CD8-positive, alpha-beta memory T cell (primary cell): ENCODE data around the gene WFDC12. TPM values are rescaled to one million over a fixed set of nuclear protein-coding genes. Genes with fewer than 3 reads are reported as not detected.

ENCODE experiments used
- CTCF ChIA-PET: fragments of 350-600 bp; sonication (Branson Sonifier 250); formaldehyde crosslinking; loops from one replicate; lab custom pipeline; 2021; ENCODE audit warnings: antibody characterized with exemption; lab: Charles Lee
- POLR2A ChIA-PET: fragments of 350-600 bp; sonication (Branson Sonifier 250); formaldehyde crosslinking; loops from one replicate; lab custom pipeline; 2021; ENCODE audit warnings: antibody characterized with exemption; lab: Charles Lee
- DNase-seq, 5 donors: peaks; one replicate each; pipeline versions ENCODE4 v3.0.0 to v3.0.0-alpha.2; 2020 to 2022; ENCODE audit warnings: mixed read lengths in 1 of 5
- H3K27ac ChIP-seq: one replicate; pipeline ENCODE4 v1.7.0; 2013; ENCODE audit warnings: low read depth, mild to moderate bottlenecking, low read length, moderate library complexity
- H3K27me3 ChIP-seq: 2 replicates; pipeline ENCODE4 v1.7.0; 2013; ENCODE audit warnings: low read length, mild to moderate bottlenecking; ENCODE audit not compliant: insufficient read depth, poor library complexity, severe bottlenecking
- H3K36me3 ChIP-seq: 2 replicates; pipeline ENCODE4 v1.7.0; 2013; ENCODE audit warnings: mild to moderate bottlenecking, low read length, moderate library complexity; ENCODE audit not compliant: insufficient read depth
- H3K4me1 ChIP-seq: 2 replicates; pipeline ENCODE4 v1.7.0; 2013; ENCODE audit warnings: mild to moderate bottlenecking, low read length, moderate library complexity; ENCODE audit not compliant: insufficient read depth
- H3K4me3 ChIP-seq: 2 replicates; pipeline ENCODE4 v1.7.0; 2013; ENCODE audit warnings: mild to moderate bottlenecking, low read length
- H3K9me3 ChIP-seq: 2 replicates; pipeline ENCODE4 v1.7.0; 2013; ENCODE audit warnings: mild to moderate bottlenecking, low read length
- H3K27ac Mint-ChIP-seq, 8 donors: one replicate each; pipeline ENCODE4 v1.8.0; 2020 to 2021; ENCODE audit warnings: mixed read lengths in 8 of 8, mild to moderate bottlenecking in 6 of 8, inconsistent platforms in 3 of 8, moderate library complexity in 3 of 8
- H3K27me3 Mint-ChIP-seq, 2 donors: one replicate each; pipeline ENCODE4 v1.8.0; 2020 to 2021; ENCODE audit warnings: mixed read lengths in 2 of 2, mild to moderate bottlenecking in 1 of 2, moderate library complexity in 1 of 2
- H3K36me3 Mint-ChIP-seq, 3 donors: one replicate each; pipeline ENCODE4 v1.8.0; 2020 to 2021; ENCODE audit warnings: mixed read lengths in 3 of 3, inconsistent platforms in 1 of 3, mild to moderate bottlenecking in 1 of 3
- H3K4me1 Mint-ChIP-seq, 3 donors: one replicate each; pipeline ENCODE4 v1.8.0; 2020 to 2021; ENCODE audit warnings: mixed read lengths in 3 of 3, inconsistent platforms in 1 of 3, mild to moderate bottlenecking in 1 of 3
- H3K4me3 Mint-ChIP-seq, 7 donors: one replicate each; pipeline ENCODE4 v1.8.0; 2020 to 2021; ENCODE audit warnings: mixed read lengths in 7 of 7, mild to moderate bottlenecking in 6 of 7, moderate library complexity in 4 of 7, inconsistent platforms in 2 of 7
- H3K9me3 Mint-ChIP-seq, 5 donors: one replicate each; pipeline ENCODE4 v1.8.0; 2020 to 2022; ENCODE audit warnings: mixed read lengths in 5 of 5, mild to moderate bottlenecking in 3 of 5, moderate library complexity in 2 of 5, inconsistent platforms in 1 of 5
- polyA plus RNA-seq: library from polyadenylated mRNA; unstranded; fragments of 300-500 nt; fragmentation: Illumina TruSeq; gene quantifications from one replicate; pipeline ENCODE4 v1.2.3, GENCODE V29; 2021
- total RNA-seq, 2 experiments: library from RNA; stranded (reverse); gene quantifications; one replicate each; pipeline ENCODE4 v1.2.3, GENCODE V29; 2021

The WFDC12 gene
- total and polyA plus RNA-seq, 3 experiments from 2014 or later: not detected

- Histone ChIP-seq H3K4me1 (peaks cover 3% of the 10 kb centered on the region), H3K4me3 (no peak overlapping the region), H3K27me3 (peaks cover 29% of the 10 kb centered on the region), H3K9me3 (no peaks in the 10 kb centered on the region), H3K27ac (no peak overlapping the region), H3K36me3 (no peaks in the 10 kb centered on the region)
- peaks cover 0 to 16% (median 5%) of the 10 kb centered on the region in 3 donors for H3K36me3 Mint-ChIP-seq
- CTCF ChIA-PET: interaction anchor here (0.7 to 7.7 kb wide), 21 partner anchors 8 to 676 kb away, joined by 3 to 65 read pairs (median 7); partner anchors contain the start of gene TOMM34
- DNase-seq: no peak
- POLR2A ChIA-PET: interaction anchor here (0.7 kb wide), 1 partner anchor 42 kb away, joined by 3 read pairs; no protein-coding TSS in a partner anchor
- H3K27me3 Mint-ChIP-seq: peaks cover 23 to 26% of the 10 kb centered on the region in 2 donors
- H3K27ac Mint-ChIP-seq: peak overlapping the region in 1 of 8 donors; percentile 72
- H3K9me3 Mint-ChIP-seq: no peaks in the 10 kb centered on the region
- H3K4me3 Mint-ChIP-seq: no peak overlapping the region
- peaks cover 8 to 20% (median 12%) of the 10 kb centered on the region in 3 donors for H3K4me1 Mint-ChIP-seq
Measured at GRCh38 chr20:45094864-45095574, 29.2 kb downstream of the WFDC12 start.

GRCh38 chr20:45094201-45094600 lies 30.1 kb downstream of the WFDC12 start:
- peaks cover 3% of the 10 kb centered on the region for H3K4me1 ChIP-seq
- ChIA-PET POLR2A (no interaction called here), CTCF (interaction anchor here (2.7 to 7.7 kb wide), 3 partner anchors 51 to 83 kb away, joined by 17 to 65 read pairs (median 28); no protein-coding TSS in a partner anchor)
- no peak for DNase-seq
- no peak overlapping the region for H3K4me3 Mint-ChIP-seq
- H3K27me3 Mint-ChIP-seq: peaks cover 15 to 18% of the 10 kb centered on the region in 2 donors
- H3K27ac ChIP-seq: no peak overlapping the region
- H3K9me3 Mint-ChIP-seq: no peaks in the 10 kb centered on the region
- H3K9me3 ChIP-seq: no peaks in the 10 kb centered on the region
- H3K4me3 ChIP-seq: no peak overlapping the region
- peaks cover 0 to 23% (median 5%) of the 10 kb centered on the region in 3 donors for H3K36me3 Mint-ChIP-seq
- H3K4me1 Mint-ChIP-seq: peaks cover 5 to 17% (median 12%) of the 10 kb centered on the region in 3 donors
- peaks cover 20% of the 10 kb centered on the region for H3K27me3 ChIP-seq
- peak overlapping the region in 4 of 8 donors; percentile 18 to 57 (median 27) for H3K27ac Mint-ChIP-seq
- H3K36me3 ChIP-seq: no peaks in the 10 kb centered on the region

DNA sequence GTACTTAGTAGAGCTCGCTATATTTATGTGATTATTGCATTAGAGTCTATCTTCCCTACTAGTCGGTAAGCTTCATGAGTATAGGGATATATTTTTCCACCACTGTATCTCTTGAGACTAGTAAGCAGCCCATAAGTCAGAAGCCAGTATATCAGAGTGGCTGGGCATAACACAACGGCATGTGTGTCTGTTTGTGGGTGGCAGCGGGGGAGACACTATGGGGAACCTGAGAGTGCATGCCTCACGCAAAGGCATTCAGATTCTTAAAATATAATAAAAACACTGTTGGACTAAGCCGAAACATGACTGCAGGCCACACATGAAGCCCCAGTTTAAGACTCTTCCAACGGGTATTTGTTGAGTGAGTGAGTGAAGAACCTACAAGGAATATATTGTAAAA lies 31.4 kb downstream of the WFDC12 start:
- no peaks in the 10 kb centered on the region for H3K9me3 ChIP-seq
- H3K4me1 ChIP-seq: peaks cover 3% of the 10 kb centered on the region
- no peak for DNase-seq
- Mint-ChIP-seq H3K27ac (peak overlapping the region in 2 of 8 donors; percentile 64 to 71), H3K4me3 (no peak overlapping the region), H3K27me3 (peaks cover 9 to 11% of the 10 kb centered on the region in 2 donors), H3K36me3 (peaks cover 0 to 30% (median 5%) of the 10 kb centered on the region in 3 donors), H3K4me1 (peaks cover 0 to 12% (median 10%) of the 10 kb centered on the region in 3 donors), H3K9me3 (no peaks in the 10 kb centered on the region)
- peaks cover 12% of the 10 kb centered on the region for H3K27me3 ChIP-seq
- no peak overlapping the region for H3K4me3 ChIP-seq
- H3K27ac ChIP-seq: no peak overlapping the region
- CTCF ChIA-PET: interaction anchor here (1.9 to 7.7 kb wide), 2 partner anchors 17 to 50 kb away, joined by 6 to 65 read pairs; no protein-coding TSS in a partner anchor
- POLR2A ChIA-PET: no interaction called here
- no peaks in the 10 kb centered on the region for H3K36me3 ChIP-seq

- no peak for DNase-seq
- H3K36me3 ChIP-seq: no peaks in the 10 kb centered on the region
- H3K27me3 Mint-ChIP-seq: no peaks in the 10 kb centered on the region
- H3K4me3 Mint-ChIP-seq: no peak overlapping the region
- H3K27me3 ChIP-seq: no peaks in the 10 kb centered on the region
- peaks cover 6 to 12% (median 9%) of the 10 kb centered on the region in 3 donors for H3K4me1 Mint-ChIP-seq
- H3K4me1 ChIP-seq: peaks cover 3% of the 10 kb centered on the region
- CTCF ChIA-PET: interaction anchor here (1.9 kb wide), 1 partner anchor 15 kb away, joined by 6 read pairs; no protein-coding TSS in a partner anchor
- H3K9me3 ChIP-seq: no peaks in the 10 kb centered on the region
- no peaks in the 10 kb centered on the region for H3K9me3 Mint-ChIP-seq
- no peak overlapping the region for H3K27ac ChIP-seq
- H3K27ac Mint-ChIP-seq: peak overlapping the region in 3 of 8 donors; percentile 68 to 90 (median 88)
- no peak overlapping the region for H3K4me3 ChIP-seq
- peaks cover 0 to 43% (median 8%) of the 10 kb centered on the region in 3 donors for H3K36me3 Mint-ChIP-seq
- POLR2A ChIA-PET: interaction anchor here (0.7 kb wide), 1 partner anchor 48 kb away, joined by 3 read pairs; no protein-coding TSS in a partner anchor
Measured at GRCh38 chr20:45091366-45091765, 32.9 kb downstream of the WFDC12 start.

- no peak for DNase-seq
- Mint-ChIP-seq H3K27ac (peak overlapping the region in 1 of 8 donors; percentile 90), H3K4me1 (peaks cover 6 to 11% (median 10%) of the 10 kb centered on the region in 3 donors), H3K9me3 (no peaks in the 10 kb centered on the region), H3K36me3 (peaks cover 0 to 52% (median 16%) of the 10 kb centered on the region in 3 donors), H3K27me3 (peaks cover 0 to 2% of the 10 kb centered on the region in 2 donors), H3K4me3 (no peak overlapping the region)
- H3K4me3 ChIP-seq: no peak overlapping the region
- no peaks in the 10 kb centered on the region for H3K4me1 ChIP-seq
- H3K9me3 ChIP-seq: no peaks in the 10 kb centered on the region
- POLR2A ChIA-PET: no interaction called here
- H3K27me3 ChIP-seq: no peaks in the 10 kb centered on the region
- CTCF ChIA-PET: no interaction called here
- no peak overlapping the region for H3K27ac ChIP-seq
- no peaks in the 10 kb centered on the region for H3K36me3 ChIP-seq
Measured at GRCh38 chr20:45090481-45090880, 33.8 kb downstream of the WFDC12 start.

GRCh38 chr20:45088247-45088646 lies 36.0 kb downstream of the WFDC12 start:
- H3K9me3 Mint-ChIP-seq: no peaks in the 10 kb centered on the region
- Histone ChIP-seq H3K4me3 (no peak overlapping the region), H3K27me3 (no peaks in the 10 kb centered on the region), H3K36me3 (no peaks in the 10 kb centered on the region), H3K4me1 (no peaks in the 10 kb centered on the region), H3K9me3 (no peaks in the 10 kb centered on the region), H3K27ac (no peak overlapping the region)
- CTCF ChIA-PET: interaction anchor here (1.6 kb wide), 1 partner anchor 44 kb away, joined by 4 read pairs; no protein-coding TSS in a partner anchor
- H3K36me3 Mint-ChIP-seq: peaks cover 3 to 68% (median 16%) of the 10 kb centered on the region in 3 donors
- POLR2A ChIA-PET: no interaction called here
- H3K27ac Mint-ChIP-seq: peak overlapping the region in 1 of 8 donors; percentile 19
- no peak for DNase-seq
- no peak overlapping the region for H3K4me3 Mint-ChIP-seq
- H3K27me3 Mint-ChIP-seq: peaks cover 0 to 2% of the 10 kb centered on the region in 2 donors
- peaks cover 8 to 14% (median 13%) of the 10 kb centered on the region in 3 donors for H3K4me1 Mint-ChIP-seq

DNA sequence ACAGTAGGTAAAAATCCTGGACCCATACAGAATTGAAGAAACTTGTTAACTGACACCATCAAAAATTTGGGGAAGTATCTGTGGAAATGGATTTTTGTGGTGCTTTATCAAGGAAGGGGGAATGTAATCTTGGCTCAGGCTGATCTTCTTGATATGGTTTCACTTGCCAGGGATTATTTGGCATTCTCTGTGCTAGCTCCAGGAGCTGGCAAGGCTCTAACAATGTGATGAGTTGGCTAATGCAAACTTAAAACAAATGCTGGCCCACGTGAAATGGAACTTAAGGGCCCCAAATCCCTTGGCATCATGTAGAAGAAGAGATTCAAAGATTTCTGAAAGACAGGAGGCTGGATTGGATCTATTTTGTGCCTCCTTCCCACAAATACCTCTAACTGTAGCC lies 36.5 kb downstream of the WFDC12 start:
- Histone ChIP-seq H3K4me3 (no peak overlapping the region), H3K4me1 (no peaks in the 10 kb centered on the region), H3K9me3 (no peaks in the 10 kb centered on the region), H3K36me3 (no peaks in the 10 kb centered on the region), H3K27me3 (no peaks in the 10 kb centered on the region), H3K27ac (no peak overlapping the region)
- Mint-ChIP-seq H3K9me3 (peaks cover 0 to 3% (median 0%) of the 10 kb centered on the region in 5 donors), H3K4me3 (no peak overlapping the region), H3K36me3 (peaks cover 8 to 72% (median 17%) of the 10 kb centered on the region in 3 donors), H3K4me1 (peaks cover 8 to 14% (median 14%) of the 10 kb centered on the region in 3 donors), H3K27ac (peak overlapping the region in 3 of 8 donors; percentile 10 to 31 (median 15)), H3K27me3 (peaks cover 0 to 2% of the 10 kb centered on the region in 2 donors)
- ChIA-PET CTCF (interaction anchor here (1.6 to 2.1 kb wide), 2 partner anchors 8 to 44 kb away, joined by 4 to 7 read pairs; no protein-coding TSS in a partner anchor), POLR2A (no interaction called here)
- DNase-seq: no peak
